NCI-H2227 (cell line): ENCODE measurements around the gene NCOA1.
A peak's percentile ranks its signal among the peaks of the same experiment; 100 is the strongest.

Source experiments
- DNase-seq: peaks from one replicate; lab custom pipeline; 2025; ENCODE audit not compliant: unreplicated experiment; lab: John Stamatoyannopoulos, UW

NCOA1 gene

DNA sequence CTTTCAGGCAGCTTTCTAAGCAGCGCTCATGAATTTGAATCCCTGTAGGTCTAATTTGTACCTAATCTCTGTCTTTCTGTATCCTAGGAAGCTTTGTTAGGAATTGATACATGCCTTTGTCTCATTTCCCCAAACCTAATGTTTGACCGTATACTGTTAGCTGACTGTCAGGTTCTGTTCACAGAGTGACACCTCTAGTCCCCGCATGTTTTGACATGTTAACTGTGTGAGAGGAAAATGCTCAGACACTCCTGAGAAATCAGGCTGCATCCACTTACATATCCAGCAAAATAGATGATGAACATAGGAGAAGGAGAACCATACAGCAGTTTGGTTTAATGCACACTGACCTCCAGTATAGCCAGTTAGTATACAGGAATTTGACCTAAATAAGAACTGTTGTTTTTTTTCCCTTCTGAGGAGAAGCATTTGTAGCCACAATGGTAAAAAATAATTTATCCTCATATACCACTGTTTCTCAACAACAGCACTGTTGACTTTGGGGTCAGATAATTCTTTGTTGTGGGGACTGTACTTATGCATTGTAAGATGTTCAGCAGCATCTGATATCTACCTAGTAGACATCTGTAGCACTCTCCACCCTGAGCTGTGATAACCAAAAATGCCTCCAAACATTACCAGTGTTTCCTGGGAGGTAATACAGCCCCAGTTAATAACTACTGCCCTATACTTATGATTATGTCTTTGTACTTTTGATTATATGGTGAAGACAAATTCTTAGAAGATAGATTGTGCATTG lies 130.9 kb downstream of the NCOA1 start:
- peak; percentile 52 for DNase-seq

GRCh38 chr2:24623535-24623934 lies 132.5 kb downstream of the NCOA1 start:
- no peak for DNase-seq

DNA sequence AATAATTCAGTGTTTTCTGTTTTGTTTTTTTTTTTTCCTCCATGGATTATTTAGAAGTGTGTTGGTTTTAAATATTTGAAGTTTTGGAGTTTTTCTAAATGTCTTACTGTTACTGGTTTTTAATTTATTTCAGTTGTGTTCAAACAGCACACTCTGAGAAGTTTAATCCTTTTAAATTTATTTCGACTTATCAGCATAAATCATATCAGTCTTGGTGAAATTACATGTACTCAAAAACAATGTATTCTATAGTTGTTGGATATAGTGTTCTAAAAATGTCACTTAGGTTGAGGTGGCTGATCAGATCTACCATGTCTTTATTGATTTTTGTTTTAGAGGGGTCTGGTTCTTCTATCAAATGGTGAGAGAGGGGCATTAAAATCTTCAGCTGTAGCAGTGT lies 134.7 kb downstream of the NCOA1 start:
- DNase-seq: no peak

GRCh38 chr2:24626131-24626530 lies 135.1 kb downstream of the NCOA1 start:
- DNase-seq: peak; percentile 13

DNA sequence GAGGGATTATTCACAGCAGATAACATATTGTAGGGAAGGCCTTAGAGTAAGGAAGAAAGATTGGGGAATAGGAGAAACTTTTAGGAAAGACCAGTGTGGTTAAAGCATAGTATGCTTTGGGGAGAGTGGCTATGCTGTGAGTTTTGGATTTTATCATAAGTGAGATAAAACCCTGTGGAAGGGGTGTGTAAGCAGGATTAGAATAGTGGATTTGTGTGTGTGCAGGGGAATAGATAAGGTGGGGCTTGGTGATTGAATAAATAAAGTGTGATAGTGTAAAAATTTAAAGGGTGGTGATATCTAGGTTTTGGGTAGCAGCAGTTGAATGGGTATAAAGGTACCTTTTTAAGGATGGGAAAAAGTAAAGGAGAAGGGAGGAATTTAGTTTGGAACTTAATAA lies 137.7 kb downstream of the NCOA1 start:
- no peak for DNase-seq

DNA sequence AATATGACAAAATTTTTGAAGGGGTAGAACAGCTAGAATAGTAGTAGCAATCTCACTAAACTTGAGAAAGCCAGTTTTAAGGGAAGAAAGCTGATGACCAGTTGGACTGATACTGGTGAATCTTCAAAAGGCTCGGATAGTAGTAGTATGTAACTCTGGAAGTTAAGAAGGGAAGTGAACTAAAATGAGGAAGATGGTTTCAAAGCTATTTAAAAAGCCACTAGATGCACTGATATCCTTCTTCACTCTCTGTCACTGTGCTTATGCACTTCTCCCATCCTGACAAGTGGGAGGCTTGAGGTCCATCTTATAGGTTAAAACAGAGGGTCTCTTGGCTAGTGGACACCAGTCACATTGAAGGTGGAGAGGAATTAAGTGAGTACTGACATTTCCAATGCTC lies 141.1 kb downstream of the NCOA1 start:
- DNase-seq: no peak

DNA sequence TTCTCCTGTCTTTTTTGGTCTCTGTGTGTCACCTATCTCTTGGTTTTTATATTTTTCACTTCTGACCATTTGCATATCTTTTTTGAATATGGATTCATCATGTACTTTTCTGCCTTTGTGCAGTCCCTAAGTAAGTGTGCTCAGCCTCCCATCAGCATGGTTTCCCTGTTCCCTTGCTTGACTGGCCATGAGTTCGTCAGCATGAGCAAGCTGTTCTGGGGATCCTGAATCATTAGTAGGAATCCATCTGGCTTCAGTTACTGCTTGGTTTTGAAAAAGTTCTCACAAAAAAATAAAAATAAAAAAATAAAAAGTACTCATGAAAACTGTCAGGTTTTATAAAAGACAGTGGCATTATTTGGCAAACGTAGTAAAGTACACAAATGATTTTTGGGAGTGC lies 144.1 kb downstream of the NCOA1 start:
- DNase-seq: peak; percentile 33

GRCh38 chr2:24638568-24638967 lies 147.5 kb downstream of the NCOA1 start:
- DNase-seq: no peak

- DNase-seq: peak; percentile 83
Observed at GRCh38 chr2:24642351-24642750, 151.3 kb downstream of the NCOA1 start.

GRCh38 chr2:24643051-24643450 lies 152.0 kb downstream of the NCOA1 start:
- DNase-seq: peak; percentile 43

DNA sequence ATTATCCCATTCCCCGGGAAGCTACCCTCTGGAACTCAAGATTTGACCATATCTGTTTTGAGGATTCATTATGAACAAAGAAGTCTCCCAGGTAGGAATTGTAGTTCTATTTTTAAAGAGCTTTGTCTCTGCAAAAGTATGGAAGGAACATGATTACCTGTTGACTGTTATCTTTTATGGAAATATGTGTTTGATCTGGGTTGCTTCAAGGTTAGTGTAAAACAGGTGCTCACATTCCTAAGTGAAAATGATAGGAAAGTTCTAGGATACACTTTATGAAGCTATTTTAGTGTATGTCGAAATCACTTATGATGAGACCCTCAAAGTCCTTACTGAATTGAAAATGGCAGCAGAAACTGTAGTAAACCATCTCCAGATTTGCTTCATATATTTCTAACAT lies 153.0 kb downstream of the NCOA1 start:
- DNase-seq: no peak

DNA sequence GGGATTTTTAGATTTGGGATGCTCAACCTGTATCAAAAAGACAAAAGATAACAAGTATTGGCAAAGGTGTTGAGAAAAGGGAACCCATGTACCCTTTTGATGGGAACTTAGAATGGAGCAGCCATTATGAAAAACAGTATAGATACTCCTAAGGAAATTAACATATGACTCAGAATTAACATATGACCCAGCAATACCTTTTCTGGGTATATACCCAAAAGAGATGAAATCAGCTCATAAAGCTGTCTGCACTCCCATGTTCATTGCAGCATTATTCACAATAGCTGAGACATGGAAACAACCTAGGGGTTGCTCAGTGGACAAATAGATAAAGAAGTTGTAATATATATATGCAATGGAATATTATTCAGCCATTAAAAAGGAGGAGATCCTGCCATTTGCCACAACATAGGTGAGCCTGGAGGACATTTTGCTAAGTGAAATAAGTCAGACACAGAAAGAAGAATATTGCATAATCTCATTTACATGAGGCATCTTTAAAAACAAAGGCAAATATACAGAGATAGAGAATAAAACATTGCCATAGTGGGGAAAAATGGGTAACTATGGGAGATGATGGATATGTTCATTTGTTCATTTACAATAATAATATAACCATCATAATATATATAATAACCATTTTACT lies 160.1 kb downstream of the NCOA1 start:
- DNase-seq: no peak

- no peak for DNase-seq
Observed at GRCh38 chr2:24651643-24652003, 160.6 kb downstream of the NCOA1 start.

- DNase-seq: no peak
Observed at GRCh38 chr2:24652265-24653182, 161.5 kb downstream of the NCOA1 start.

DNA sequence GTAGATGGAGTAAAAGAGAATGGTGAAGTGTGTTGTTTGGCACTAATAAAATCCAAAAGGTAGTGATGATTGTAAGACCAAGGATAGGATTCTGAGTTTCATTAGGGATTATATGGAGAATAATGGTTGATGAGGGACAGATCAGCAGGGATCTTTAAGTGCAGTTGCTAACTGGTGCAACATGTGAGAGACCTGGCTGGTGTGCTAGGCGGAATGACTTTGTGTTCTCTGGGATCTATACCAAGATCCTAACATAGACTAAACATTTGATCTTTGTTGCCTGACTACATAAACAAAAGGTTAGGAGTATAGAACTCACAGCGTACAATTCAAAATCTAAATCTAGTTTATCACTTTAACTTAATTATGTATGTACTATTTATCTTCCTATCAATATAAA lies 166.8 kb downstream of the NCOA1 start:
- no peak for DNase-seq

- DNase-seq: no peak
Observed at GRCh38 chr2:24658531-24659202, 167.6 kb downstream of the NCOA1 start.

DNA sequence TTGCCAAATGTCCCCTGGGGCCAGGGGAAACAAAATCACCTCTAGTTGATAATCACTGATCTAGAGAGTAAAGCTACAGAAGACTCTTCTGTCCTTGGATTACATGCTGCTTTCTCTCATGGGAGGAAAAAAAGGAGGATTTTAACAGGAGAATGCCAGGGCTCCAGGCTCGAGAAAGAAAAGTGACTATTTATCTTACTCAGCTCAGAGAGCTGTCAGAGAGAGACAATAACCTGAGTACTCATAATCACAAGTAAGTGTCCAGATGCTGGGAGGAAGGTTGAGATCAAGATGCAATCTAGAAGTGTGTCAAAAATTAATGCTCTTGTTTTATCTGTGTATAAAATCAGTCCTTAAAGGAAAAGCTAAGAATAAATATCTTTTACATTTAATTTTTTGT lies 168.8 kb downstream of the NCOA1 start:
- peak; percentile 85 for DNase-seq

DNA sequence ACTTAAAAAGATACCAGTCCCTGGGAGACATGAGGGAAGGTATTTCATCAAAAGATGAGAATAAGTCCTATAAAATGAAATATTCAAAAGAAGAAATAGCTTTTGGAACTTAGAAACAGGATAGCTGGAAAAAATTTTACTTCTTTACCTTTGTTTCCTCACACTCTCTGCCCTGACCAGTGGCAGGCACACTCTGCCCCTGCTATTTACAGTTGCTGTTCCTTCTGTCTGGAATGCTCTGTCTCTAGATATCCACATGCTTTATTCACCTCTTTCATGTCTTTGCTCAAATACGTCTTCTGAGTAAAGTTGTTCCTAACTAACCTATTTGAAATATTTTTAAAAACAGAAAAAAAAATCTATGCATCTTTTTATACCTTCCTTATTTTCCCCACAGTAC lies 176.5 kb downstream of the NCOA1 start:
- no peak for DNase-seq

DNA sequence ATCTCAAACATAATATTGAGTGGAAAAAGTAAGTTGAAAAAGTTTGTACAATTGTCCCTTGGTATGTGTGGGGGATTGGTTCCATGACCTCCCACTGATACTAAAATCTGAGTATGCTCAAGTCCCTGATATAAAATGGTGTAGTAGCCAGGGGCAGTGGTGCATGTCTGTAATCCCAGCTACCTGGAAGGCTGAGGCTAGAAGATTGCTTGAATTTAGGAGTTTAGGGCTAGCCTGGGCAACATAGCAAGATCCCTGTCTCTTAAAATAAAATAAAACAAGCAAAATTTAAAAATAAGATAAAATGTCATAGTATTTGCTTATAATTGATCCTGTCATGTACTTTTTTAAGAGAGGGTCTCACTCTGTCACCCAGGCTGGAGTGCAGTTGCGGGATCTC lies 180.2 kb downstream of the NCOA1 start:
- DNase-seq: no peak

- DNase-seq: no peak
Observed at GRCh38 chr2:24672589-24672988, 181.5 kb downstream of the NCOA1 start.

DNA sequence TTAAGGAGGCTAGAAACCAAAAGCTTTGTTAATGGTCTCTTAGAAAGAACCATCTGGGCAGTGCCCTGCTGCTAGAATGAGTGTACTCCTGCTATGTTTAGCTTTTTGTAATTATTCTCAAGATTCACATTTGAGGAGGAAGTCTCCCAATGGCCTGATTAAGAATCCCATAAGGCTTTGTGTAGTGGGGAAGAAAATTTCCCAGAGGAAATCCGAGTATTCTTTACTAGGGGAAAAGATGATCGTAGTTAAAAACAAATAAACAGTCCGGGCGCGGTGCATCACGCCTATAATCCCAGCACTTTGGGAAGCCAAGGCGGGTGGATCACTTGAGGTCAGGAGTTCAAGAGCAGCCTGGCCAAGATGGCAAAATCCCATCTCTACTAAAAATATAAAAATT lies 184.3 kb downstream of the NCOA1 start:
- DNase-seq: no peak
